HCT116 (cell line): Measurements from ENCODE around the gene TTLL10. TPM values are rescaled to one million over a fixed set of nuclear protein-coding genes. Genes with fewer than 3 reads are reported as not detected.

Experiments
- ATAC-seq: fragments of 200-7000 bp; cut with Tn5 transposase; 2 replicates; pipeline ENCODE4 v1.9.1; 2020; ENCODE audit warnings: mild to moderate bottlenecking, moderate library complexity
- BruUV-seq: library from RNA; stranded (reverse); fragments of 400-500 nt; replicated peaks from 2 replicates; lab custom pipeline; 2021; lab: Mats Ljungman, UMichigan
- CTCF ChIA-PET: fragments of 300-600 bp; sonication (Branson Sonifier 250); formaldehyde crosslinking; loops from one replicate; lab custom pipeline; 2021; ENCODE audit warnings: antibody characterized with exemption; lab: Charles Lee
- POLR2A ChIA-PET: fragments of 300-600, 350-600 bp; sonication (Branson Sonifier 250); formaldehyde crosslinking; loops from one replicate; lab custom pipeline; 2021; ENCODE audit warnings: antibody characterized with exemption; lab: Charles Lee
- RAD21 ChIA-PET, 2 experiments: fragments of 300-600 bp; sonication (Branson Sonifier 250); formaldehyde crosslinking; loops; one replicate each; lab custom pipeline; 2023; ENCODE audit warnings: low total read pairs in 2 of 2; ENCODE audit not compliant: uncharacterized antibody in 2 of 2, unreplicated experiment in 2 of 2, low non-redundant PET in 1 of 2; lab: Charles Lee
- DNase-seq: peaks from one replicate; pipeline ENCODE4 v3.0.0-alpha.2; 2010; ENCODE audit warnings: low read depth, low spot score
- H2AFZ ChIP-seq: fragments of 200-600 bp; shearing (Covaris generic), sonication (generic); 2 replicates; pipeline ENCODE4 v1.6.1; 2017; ENCODE audit warnings: low read depth, mixed run types, mixed read lengths, antibody characterized with exemption, low read length; ENCODE audit not compliant: poor library complexity, severe bottlenecking
- H3K27ac ChIP-seq: 2 replicates; pipeline ENCODE4 v1.5.1; 2012; ENCODE audit warnings: low read depth, low read length
- H3K27me3 ChIP-seq: fragments of 200-600 bp; sonication (generic); 2 replicates; pipeline ENCODE4 v1.6.1; 2016; ENCODE audit warnings: mixed run types, low read length, mixed read lengths; ENCODE audit not compliant: insufficient read depth
- H3K36me3 ChIP-seq, 2 experiments: fragments of 200-500 bp in 1 of 2; fragments of 200-600 bp in 1 of 2; sonication (Bioruptor generic) in 1 of 2; sonication (generic) in 1 of 2; 2 replicates each; pipeline versions ENCODE4 v1.5.1 to v1.6.1; 2014 to 2016; ENCODE audit warnings: low read length in 2 of 2, inconsistent platforms in 1 of 2, mixed read lengths in 1 of 2, mixed run types in 1 of 2; ENCODE audit not compliant: insufficient read depth in 2 of 2, control insufficient read depth in 1 of 2
- H3K4me1 ChIP-seq, 2 experiments: fragments of 200-600 bp in 1 of 2; sonication (generic) in 1 of 2; 2 replicates each; pipeline versions ENCODE4 v1.5.1 to v1.6.1; 2012 to 2017; ENCODE audit warnings: low read length in 2 of 2, inconsistent platforms in 1 of 2, mild to moderate bottlenecking in 1 of 2, mixed read lengths in 1 of 2, mixed run types in 1 of 2, moderate library complexity in 1 of 2; ENCODE audit not compliant: insufficient read depth in 2 of 2, control insufficient read depth in 1 of 2
- H3K4me2 ChIP-seq: fragments of 200-600 bp; sonication (generic); 2 replicates; pipeline ENCODE4 v1.6.1; 2017; ENCODE audit warnings: mixed run types, low read length, mixed read lengths
- H3K4me3 ChIP-seq, 2 experiments: fragments of 200-600 bp in 1 of 2; sonication (generic) in 1 of 2; replicated peaks in 1 of 2; 2 replicates each; pipeline ENCODE4 v1.5.1; 2011 to 2016; ENCODE audit warnings: low read length in 2 of 2, control low read depth in 1 of 2, low read depth in 1 of 2, mild to moderate bottlenecking in 1 of 2, mixed read lengths in 1 of 2, mixed run types in 1 of 2
- H3K79me2 ChIP-seq: fragments of 200-600 bp; sonication (generic); 2 replicates; pipeline ENCODE4 v1.6.1; 2017; ENCODE audit warnings: mild to moderate bottlenecking, mixed run types, low read length, moderate library complexity, mixed read lengths; ENCODE audit not compliant: insufficient read depth
- H3K9ac ChIP-seq: fragments of 200-600 bp; sonication (generic); 2 replicates; pipeline ENCODE4 v1.6.1; 2016; ENCODE audit warnings: low read length, mixed read lengths
- H3K9me2 ChIP-seq: fragments of 200-600 bp; sonication (generic), shearing (Covaris generic); 2 replicates; pipeline ENCODE4 v1.6.1; 2017; ENCODE audit warnings: mixed run types, mild to moderate bottlenecking, moderate library complexity; ENCODE audit not compliant: insufficient read depth
- H3K9me3 ChIP-seq, 2 experiments: fragments of 200-500 bp in 1 of 2; fragments of 200-600 bp in 1 of 2; sonication (Bioruptor generic) in 1 of 2; sonication (generic) in 1 of 2; 2 replicates each; pipeline ENCODE4 v1.6.1; 2014 to 2017; ENCODE audit warnings: low read length in 2 of 2, mixed read lengths in 2 of 2, inconsistent platforms in 1 of 2, low read depth in 1 of 2, mild to moderate bottlenecking in 1 of 2, mixed run types in 1 of 2, moderate library complexity in 1 of 2; ENCODE audit not compliant: control insufficient read depth in 1 of 2, insufficient read depth in 1 of 2
- H4K20me1 ChIP-seq: fragments of 200-600 bp; sonication (generic), shearing (Covaris generic); 2 replicates; pipeline ENCODE4 v1.6.1; 2017; ENCODE audit warnings: mixed run types, mild to moderate bottlenecking, moderate library complexity; ENCODE audit not compliant: insufficient read depth
- CTCF ChIP-seq, 3 experiments: fragments of 200-600 bp in 1 of 3; sonication (generic) in 1 of 3; IDR thresholded peaks in 2 of 3; conservative IDR thresholded peaks in 1 of 3; 2 replicates each; pipeline ENCODE4 v1.5.1; 2012 to 2017; ENCODE audit warnings: low read depth in 2 of 3, low read length in 2 of 3, antibody characterized with exemption in 1 of 3, borderline replicate concordance in 1 of 3, control low read depth in 1 of 3, mild to moderate bottlenecking in 1 of 3, mixed read lengths in 1 of 3, mixed run types in 1 of 3, moderate library complexity in 1 of 3; ENCODE audit not compliant: insufficient read depth in 1 of 3
- ELF1 ChIP-seq: IDR thresholded peaks from 2 replicates; pipeline ENCODE4 v1.6.1; 2012; ENCODE audit warnings: low read depth, borderline replicate concordance
- EZH2 ChIP-seq: fragments of 200-600 bp; sonication (generic); IDR thresholded peaks from 2 replicates; pipeline ENCODE4 v1.6.1; 2017; ENCODE audit warnings: antibody characterized with exemption, mixed run types
- ZBTB33 ChIP-seq: IDR thresholded peaks from 2 replicates; pipeline ENCODE4 v1.6.1; 2011; ENCODE audit warnings: mild to moderate bottlenecking, low read length, moderate library complexity; ENCODE audit not compliant: insufficient replicate concordance; ENCODE audit errors: extremely low read depth
- ZFX ChIP-seq: fragments of 450-650 bp; IDR thresholded peaks from 2 replicates; pipeline ENCODE4 v1.6.1; 2017
- intact Hi-C: fragments of 100-400 bp; cut with micrococcal nuclease; formaldehyde crosslinking; loops from 2 replicates; pipeline ENCODE4 v1.10.0; 2022
- total RNA-seq: library from RNA; stranded (reverse); gene quantifications from one replicate; pipeline ENCODE4 v1.2.1, GENCODE V29; 2021; ENCODE audit not compliant: unreplicated experiment

TTLL10 gene
- total RNA-seq, 1 experiment from 2014 or later, result 0.10 TPM

- ATAC-seq, result no peak
- TF ChIP-seq ZFX (no peak), CTCF (IDR thresholded peaks at IDR 0.05 in 2 of 3, conservative IDR thresholded peaks at IDR 0.05 in 1 of 3; ENCODE audit: borderline replicate concordance in 1 of 3, insufficient read depth in 1 of 3, low read depth in 2 of 3, low read length in 2 of 3) (no peak), ELF1 (no peak), ZBTB33 (no peak), EZH2 (no peak)
- TF ChIP-seq, all 23 proteins: peak for 0
- H3K4me3 ChIP-seq, result no peak overlapping the region
- no peak overlapping the region for H3K9ac ChIP-seq
- H3K4me1 ChIP-seq, result peaks cover 0 to 13% of the 10 kb centered on the region in 2 experiments; a peak in 2 of 4 replicates
- no peaks in the 10 kb centered on the region for H3K36me3 ChIP-seq
- H4K20me1 ChIP-seq, result no peaks in the 10 kb centered on the region
- H3K79me2 ChIP-seq, result no peaks in the 10 kb centered on the region
- BruUV-seq, result no TSS peak
- H3K9me3 ChIP-seq, result no peaks in the 10 kb centered on the region
- RAD21 ChIA-PET, result no interaction called here
- no peak overlapping the region for H3K4me2 ChIP-seq
- no peak overlapping the region for H2AFZ ChIP-seq
- CTCF ChIA-PET, result no interaction called here
- intact Hi-C loops, result no loop called here
- no peak overlapping the region for H3K27ac ChIP-seq
- no peaks in the 10 kb centered on the region for H3K9me2 ChIP-seq
- no peak for DNase-seq
- H3K27me3 ChIP-seq, result no peaks in the 10 kb centered on the region
- POLR2A ChIA-PET, result no interaction called here
Measured at GRCh38 chr1:1183833-1184775, 10.4 kb downstream of the TTLL10 start.
